ENCODE data around the gene FGF19.

The FGF19 gene, protein sequence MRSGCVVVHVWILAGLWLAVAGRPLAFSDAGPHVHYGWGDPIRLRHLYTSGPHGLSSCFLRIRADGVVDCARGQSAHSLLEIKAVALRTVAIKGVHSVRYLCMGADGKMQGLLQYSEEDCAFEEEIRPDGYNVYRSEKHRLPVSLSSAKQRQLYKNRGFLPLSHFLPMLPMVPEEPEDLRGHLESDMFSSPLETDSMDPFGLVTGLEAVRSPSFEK

GRCh38 chr11:69703768-69704507 is at the start of gene FGF19:
Gene FGF19, minus strand, starts transcription at chr11:69704022. Its CDS starts 146 bp downstream, at chr11:69703876.
- FAIRE-seq, result no peak

GRCh38 chr11:69752890-69753289 is 49.1 kb upstream of the FGF19 start:
- FAIRE-seq, result no peak

- no peak for FAIRE-seq
These were observed 47.2 kb upstream of the FGF19 start for GRCh38 chr11:69750875-69751597.

DNA sequence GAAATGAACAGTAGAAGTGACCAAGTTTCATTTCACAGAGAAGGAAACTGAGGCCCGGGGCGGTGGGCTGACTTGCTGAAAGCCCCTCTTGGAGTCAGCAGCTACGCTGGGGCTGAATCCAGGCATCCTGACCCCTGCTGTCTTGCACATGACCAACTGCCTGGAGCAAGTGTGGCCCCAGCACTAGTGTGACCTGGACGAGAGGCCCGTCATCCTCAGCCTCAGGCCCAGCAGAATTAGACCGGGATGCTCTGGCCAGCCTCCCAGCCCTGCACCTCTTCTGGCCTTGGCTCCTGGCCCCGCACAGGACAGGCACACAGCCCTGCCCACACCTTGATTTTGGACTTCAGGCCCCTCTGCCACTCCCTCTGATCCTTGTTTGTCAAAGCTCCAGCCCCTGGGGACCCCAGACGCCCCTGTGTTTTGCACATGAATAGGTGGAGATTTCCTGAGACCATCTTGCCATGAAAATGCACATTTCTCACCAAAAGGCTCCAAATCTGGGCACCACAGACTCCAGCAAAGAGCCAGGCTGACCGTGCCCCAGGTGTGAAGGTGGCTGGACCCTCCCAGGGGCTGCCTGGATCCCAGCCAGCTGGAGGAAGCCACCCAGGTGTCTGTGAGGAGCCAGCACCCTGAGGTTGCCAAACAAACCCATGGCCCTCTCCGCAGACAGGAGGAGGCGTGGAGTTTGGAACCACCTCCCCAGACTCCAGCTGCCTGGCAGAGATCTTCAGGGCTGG is 46.5 kb upstream of the FGF19 start:
- no peak for FAIRE-seq

- FAIRE-seq, result no peak
These were observed 44.8 kb upstream of the FGF19 start for GRCh38 chr11:69748637-69749036.

- FAIRE-seq, result no peak
These were observed 43.2 kb upstream of the FGF19 start for GRCh38 chr11:69746752-69747742.

DNA sequence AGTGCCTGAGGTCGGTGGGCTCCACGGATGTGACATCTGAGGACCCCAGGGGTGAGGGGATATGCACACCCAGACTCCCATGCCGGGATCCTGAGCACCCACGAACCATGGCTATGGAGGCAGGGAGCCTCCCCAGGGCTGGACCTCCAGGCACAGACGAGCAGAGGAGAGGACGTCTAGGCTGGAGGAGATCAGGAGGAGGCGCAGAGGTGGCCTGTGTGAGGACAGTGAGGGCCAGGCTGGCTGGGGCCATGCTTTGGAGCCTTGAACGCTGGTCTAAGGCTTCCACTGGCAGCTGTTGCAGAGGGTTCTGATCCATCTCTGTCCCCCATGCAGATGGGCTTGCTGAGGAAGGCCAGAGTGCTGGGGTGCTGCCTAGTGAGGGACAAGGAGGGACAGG is 42.3 kb upstream of the FGF19 start:
- no peak for FAIRE-seq

GRCh38 chr11:69745201-69745600 is 41.4 kb upstream of the FGF19 start:
- no peak for FAIRE-seq

- no peak for FAIRE-seq
These were observed 40.6 kb upstream of the FGF19 start for GRCh38 chr11:69744435-69744834.

DNA sequence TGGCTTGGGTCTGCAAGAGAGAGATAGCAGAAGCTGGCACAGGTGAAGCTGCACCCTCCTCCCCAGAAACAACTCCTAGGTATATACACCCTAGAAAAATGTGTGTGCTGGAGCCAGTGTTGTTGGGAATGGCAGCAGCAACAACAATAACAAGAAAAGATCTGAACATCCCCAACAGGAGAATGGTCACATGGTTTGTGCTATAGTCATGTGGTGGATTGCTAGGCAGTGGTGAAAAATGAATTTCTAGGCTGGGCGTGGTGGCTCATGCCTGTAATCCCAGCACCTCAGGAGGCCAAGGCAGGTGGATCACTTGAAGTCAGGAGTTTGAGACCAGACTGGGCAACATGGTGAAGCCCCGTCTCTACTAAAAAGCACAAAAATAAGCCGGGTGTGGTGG is 31.0 kb upstream of the FGF19 start:
- no peak for FAIRE-seq

- no peak for FAIRE-seq
These were observed 30.5 kb upstream of the FGF19 start for GRCh38 chr11:69734367-69734766.

DNA sequence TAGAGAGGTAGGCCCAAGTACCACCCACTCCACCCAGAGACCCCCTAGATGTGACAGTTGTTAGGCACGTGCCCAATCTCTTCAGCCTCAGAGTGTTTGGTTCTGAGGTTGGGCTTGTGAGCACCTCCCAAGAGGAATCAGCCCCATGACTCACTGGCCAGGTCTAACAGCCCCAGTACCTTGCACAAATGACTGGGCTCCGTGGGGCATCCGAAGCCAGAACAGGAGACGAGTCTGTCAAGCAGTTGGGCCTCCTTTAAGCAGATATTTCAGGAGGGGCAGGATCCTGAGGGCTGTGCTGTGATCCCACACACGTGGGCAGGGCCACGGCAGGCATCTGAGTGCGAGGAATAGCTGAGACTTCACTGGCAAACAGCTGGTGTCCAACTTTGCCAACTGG is 29.1 kb upstream of the FGF19 start:
- FAIRE-seq, result no peak

GRCh38 chr11:69731110-69731509 is 27.3 kb upstream of the FGF19 start:
- no peak for FAIRE-seq

GRCh38 chr11:69730500-69730899 is 26.7 kb upstream of the FGF19 start:
- no peak for FAIRE-seq

GRCh38 chr11:69729252-69729651 is 25.4 kb upstream of the FGF19 start:
- no peak for FAIRE-seq

GRCh38 chr11:69727266-69727665 is 23.4 kb upstream of the FGF19 start:
- FAIRE-seq, result no peak

GRCh38 chr11:69726481-69726880 is 22.7 kb upstream of the FGF19 start:
- no peak for FAIRE-seq

- no peak for FAIRE-seq
These were observed 22.2 kb upstream of the FGF19 start for GRCh38 chr11:69726019-69726418.

- no peak for FAIRE-seq
These were observed 17.9 kb upstream of the FGF19 start for GRCh38 chr11:69721745-69722144.

DNA sequence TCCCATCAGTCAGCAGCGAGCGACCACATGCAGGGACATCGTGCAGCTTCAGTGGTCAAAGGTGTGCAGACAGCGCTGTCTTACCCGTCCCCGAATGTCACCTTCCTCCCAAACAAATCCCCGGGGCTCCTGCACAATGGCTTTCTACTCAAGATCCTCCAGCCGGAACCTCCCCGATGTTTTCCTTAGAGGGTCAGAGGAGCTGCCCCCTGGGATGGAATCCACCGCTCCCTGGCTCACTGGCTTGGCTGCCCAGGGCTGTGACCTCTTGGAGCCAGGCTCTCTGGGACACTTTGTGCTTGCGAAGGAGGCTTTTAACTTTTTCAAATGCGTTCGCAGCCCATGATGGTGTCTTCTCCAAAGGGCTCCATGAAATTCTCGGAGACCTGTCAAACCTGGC is 17.3 kb upstream of the FGF19 start:
- FAIRE-seq, result no peak

GRCh38 chr11:69718912-69719311 is 15.1 kb upstream of the FGF19 start:
- no peak for FAIRE-seq

DNA sequence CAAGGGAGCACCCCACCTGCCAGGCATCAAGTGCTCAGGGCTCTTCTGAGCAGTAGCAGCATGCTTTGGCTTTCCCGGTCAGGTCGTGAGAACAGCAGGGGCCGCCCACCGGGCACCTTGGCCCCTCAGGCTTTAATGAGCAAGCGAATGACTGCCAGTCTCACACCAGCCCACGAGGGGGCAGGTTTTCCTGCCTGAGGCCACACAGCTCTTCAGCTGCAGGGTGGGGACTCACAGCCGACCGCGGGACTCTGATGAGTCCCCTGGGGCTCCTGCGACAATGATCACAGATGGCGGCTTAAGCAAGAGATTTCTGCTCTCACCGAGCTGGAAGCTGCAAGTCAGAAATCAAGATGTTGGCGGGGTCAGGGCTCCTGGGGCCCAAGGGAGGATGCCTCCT is 14.3 kb upstream of the FGF19 start:
- FAIRE-seq, result no peak

Data from endometrium (tissue), 2 donors.